NCI-H774 (cell line): ENCODE measurements around the gene PDE1A.
A peak's percentile ranks its signal among the peaks of the same experiment; 100 is the strongest.
"Not testable (repeated sequence)": the region's sequence is repeated elsewhere in the genome, so short reads cannot be mapped to it uniquely, and the experiment has no call there.

Source experiments
- DNase-seq: peaks from one replicate; lab custom pipeline; 2025; lab: John Stamatoyannopoulos, UW

The PDE1A gene

DNA sequence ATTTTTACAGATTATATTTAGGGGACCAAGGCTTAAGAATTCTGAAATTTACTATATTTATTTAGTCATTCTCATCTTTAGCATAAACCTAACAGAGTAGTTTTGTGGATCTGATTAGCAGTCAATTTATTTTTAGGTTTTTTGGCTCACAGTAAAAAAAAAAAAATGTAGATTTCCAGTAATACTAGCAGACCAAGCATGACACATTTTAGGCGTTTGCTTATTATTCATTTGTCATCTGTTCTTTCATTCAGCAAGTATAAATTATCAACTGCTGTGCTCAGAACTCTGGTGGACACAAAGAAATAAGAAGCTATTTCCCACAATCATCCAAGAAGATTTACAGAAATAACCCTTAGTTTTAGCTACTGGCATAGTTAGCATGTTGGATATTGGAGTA lies 20.6 kb downstream of the PDE1A start:
- DNase-seq = no peak

GRCh38 chr2:182404975-182405561 lies 21.8 kb downstream of the PDE1A start:
- no peak for DNase-seq

DNA sequence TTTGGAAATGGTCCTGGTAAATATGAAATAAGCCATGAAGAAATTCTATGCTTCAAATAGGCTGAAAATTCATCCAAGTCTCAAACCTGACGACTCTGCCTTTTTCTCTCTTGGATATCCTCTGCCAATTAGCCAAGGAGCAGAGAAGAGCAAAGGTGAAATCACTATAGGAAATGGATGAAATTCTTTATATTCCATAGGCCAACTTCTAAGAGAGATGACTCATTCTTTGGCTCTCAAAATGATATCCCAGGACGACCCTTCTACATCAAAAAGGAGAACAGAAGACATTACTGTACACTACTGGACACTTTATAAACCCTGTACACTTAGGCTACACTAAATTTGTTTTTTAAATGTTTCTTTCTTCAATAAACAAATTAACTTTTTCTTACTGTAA lies 22.7 kb downstream of the PDE1A start:
- no peak for DNase-seq

- no peak for DNase-seq
Observed at GRCh38 chr2:182393270-182393760, 33.5 kb downstream of the PDE1A start.

GRCh38 chr2:182391443-182391842 lies 35.4 kb downstream of the PDE1A start:
- DNase-seq = no peak

DNA sequence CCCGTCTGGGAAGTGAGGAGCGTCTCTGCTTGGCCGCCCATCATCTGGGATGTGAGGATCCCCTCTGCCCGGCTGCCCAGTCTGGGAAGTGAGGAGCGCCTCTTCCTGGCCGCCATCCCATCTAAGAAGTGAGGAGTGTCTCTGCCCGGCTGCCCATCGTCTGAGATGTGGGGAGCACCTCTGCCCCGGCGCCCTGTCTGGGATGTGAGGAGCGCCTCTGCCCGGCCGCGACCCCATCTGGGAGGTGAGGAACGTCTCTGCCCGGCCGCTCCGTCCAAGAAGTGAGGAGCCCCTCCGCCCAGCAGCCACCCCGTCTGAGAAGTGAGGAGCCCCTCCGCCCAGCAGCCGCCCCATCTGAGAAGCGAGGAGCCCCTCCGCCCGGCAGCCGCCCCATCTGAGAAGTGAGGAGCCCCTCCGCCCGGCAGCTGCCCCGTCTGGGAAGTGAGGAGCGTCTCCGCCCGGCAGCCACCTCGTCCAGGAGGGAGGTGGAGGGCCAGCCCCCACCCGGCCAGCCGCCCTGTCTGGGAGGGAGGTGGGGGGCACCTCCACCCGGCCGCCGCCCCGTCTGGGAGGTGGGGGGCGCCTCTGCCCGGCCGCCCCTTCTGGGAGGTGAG lies 40.5 kb downstream of the PDE1A start:
- not testable (repeated sequence) for DNase-seq

DNA sequence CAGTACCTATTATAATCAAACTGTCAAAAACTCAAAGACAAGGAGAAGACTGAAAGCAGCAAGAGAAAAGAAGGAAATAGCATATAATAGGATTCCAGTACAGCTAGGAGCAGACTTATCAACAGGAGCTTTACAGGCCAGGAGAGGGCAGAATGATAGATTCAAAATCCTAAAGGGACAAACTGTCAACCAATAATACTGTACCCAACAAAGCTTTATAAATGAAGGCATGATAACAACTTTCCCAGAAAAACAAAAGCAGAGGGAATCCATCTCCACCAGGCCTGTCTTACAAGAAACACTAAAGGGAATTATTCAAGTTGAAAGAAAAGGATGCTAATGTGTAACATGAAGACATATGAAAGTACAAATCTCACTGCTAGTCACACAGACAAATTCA lies 42.0 kb downstream of the PDE1A start:
- DNase-seq = no peak

DNA sequence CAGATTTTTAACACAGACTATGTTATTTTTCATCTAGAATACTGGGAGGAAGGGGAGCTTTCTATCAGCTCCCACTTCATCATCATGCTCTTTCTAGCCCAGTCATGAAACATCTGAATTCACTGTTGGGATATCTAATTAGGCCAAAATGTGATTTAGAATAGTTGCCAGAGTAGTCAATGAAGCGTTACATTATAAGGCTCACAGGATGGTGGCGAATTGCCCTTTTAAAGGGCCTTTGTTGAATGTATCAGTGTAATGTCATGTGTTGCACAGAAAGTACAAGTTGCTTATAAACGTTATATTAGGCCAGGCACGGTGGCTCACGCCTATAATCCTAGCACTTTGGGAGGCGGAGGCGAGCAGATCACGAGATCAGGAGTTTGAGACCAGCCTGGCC lies 45.6 kb downstream of the PDE1A start:
- no peak for DNase-seq

DNA sequence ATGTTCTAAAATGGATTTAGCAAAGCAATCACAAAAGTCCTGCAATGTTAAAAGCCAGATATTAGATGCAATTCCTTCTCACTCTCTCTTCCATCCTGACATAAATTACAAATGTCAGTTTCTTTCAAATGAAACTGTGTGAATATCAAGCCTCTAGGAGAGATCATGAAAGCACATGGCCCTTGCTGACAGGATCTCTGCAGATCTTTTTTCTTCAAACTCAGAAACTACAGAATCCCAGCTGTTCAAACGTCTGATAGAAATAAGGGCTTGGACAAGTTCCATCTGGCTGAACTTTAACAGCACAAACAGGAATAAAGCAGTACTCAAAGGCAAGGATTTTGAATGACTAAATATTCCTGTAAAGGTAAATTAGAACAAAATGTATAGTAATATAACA lies 47.6 kb downstream of the PDE1A start:
- DNase-seq = no peak

DNA sequence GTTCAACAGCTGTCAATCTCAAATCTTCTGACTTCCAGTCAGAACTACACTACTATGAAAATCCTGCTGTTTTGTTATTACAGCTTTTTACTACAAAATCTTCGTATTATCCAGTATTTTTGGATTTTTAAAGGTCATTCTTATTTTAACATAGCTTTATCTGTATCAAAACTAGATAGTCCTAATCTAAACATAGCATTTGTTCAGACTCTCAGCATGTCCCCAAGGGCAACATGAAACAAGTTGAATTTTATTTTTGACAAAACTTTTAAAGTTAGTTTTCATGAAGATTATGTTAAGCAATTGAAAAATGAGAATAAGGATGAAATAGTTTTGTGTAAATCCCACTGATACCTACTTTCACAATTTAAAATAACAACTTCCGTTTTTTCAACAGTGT lies 48.1 kb downstream of the PDE1A start:
- no peak for DNase-seq

DNA sequence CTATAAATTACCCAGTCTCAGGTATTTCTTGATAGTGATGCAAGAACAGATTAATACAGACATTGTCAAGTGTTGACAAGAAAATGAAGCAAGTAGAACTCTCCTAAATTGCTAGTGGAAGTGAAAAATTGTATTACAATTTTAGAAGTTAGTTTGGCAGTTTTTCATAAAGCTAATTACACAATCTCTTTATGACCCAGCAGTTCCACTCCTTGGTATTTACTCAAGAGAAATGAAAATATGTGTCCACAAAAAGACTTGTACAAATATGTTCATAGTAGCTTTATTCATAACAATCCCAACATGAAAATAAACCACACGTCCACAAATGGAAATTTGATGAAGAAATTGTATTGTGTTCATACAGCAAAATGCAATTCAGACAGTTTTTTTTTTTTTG lies 49.4 kb downstream of the PDE1A start:
- DNase-seq = no peak

DNA sequence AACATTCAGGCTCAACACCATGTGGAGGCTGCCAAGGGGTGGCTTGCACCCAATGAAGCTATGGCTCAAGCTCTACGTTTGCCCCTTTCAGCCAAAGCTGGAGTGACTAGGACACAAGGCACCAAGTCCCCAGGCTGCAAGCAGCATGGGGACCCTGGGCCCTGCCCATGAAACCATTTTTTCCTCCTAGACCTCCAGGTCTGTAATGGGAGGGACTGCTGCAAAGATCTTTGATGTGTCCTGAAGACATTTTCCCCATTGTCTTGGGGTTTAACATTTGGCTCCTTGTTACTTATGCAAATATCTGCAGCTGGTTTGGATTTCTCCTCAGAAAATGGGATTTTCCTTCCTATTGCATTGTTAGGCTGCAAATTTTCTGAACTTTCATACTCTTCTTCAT lies 51.0 kb downstream of the PDE1A start:
- DNase-seq = no peak

GRCh38 chr2:182372661-182373060 lies 54.2 kb downstream of the PDE1A start:
- DNase-seq = no peak

- DNase-seq = no peak
Observed at GRCh38 chr2:182368996-182369395, 57.8 kb downstream of the PDE1A start.

DNA sequence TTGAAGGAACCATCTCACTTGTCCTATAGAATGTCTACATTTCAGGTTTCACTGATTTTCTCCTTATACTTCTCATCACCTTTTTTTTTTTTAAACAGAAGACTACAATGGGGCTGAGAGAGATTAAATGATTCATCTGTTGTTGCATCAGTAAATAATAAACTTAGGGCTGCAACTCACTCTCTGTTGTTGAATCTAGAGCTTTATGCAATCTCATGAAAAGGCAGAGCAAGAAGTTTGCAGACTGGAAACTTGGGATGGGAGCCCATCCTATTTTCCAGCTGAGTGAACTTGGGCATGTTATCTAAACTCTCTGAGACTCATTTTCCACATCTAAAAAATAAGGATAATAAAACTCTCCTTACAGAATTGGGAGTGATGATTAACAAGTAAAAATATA lies 58.4 kb downstream of the PDE1A start:
- no peak for DNase-seq

- DNase-seq = no peak
Observed at GRCh38 chr2:182367401-182367800, 59.4 kb downstream of the PDE1A start.

GRCh38 chr2:182366628-182367027 lies 60.2 kb downstream of the PDE1A start:
- DNase-seq = peak; percentile 68

- no peak for DNase-seq
Observed at GRCh38 chr2:182365855-182366254, 61.0 kb downstream of the PDE1A start.

DNA sequence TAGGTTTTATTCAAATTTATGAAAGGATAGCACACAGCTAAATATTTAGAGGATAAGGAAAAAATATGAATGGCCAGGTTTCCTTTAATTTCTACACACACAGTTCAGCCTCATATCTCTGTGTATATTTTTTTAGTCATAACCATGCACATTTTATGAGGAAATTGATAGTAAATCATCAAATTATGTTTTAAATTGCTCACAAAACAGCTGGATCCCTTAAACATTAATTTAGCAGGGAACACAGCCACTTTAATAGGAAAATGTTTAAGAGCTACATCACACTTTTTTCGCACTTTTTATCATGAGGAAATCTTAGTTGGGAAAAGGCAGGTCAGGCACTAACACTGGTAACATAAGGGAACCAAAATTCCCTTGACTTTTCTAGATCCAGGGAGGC lies 65.4 kb downstream of the PDE1A start:
- no peak for DNase-seq

- DNase-seq = no peak
Observed at GRCh38 chr2:182360663-182361260, 66.1 kb downstream of the PDE1A start.

DNA sequence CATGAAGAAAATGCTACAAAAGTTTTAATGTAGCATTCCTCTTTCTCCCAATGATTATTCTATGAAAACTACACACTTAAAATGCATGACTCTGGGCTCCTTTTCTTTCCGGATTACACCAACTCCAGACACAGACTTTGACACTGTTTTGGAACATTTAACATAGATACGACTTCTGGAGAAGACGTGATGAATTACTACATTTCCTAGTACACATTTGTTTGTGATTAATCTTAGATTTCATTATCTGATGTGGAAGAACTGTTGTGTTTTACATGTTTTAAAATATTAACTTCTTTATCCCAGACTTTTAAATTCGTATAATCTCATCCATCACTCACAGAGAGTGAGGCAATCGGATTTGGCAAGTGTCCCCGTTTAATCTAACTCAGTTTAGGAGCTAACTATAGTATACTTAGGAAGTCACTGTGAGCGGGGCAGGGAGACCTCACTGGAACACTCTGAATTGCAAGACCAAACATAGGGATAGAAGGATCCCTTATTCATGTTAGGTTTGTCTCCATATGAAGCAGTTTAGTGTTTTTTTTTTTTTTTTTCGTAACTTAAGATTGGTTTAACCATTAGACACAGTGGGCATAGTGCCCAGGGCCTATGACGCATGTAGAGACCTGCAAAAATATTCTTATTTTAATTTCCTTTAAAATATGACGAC lies 66.7 kb downstream of the PDE1A start:
- no peak for DNase-seq

- no peak for DNase-seq
Observed at GRCh38 chr2:182359027-182359989, 67.5 kb downstream of the PDE1A start.
